H9 (cell line): ENCODE measurements around the gene FAM83C. TPM values are rescaled to one million over a fixed set of nuclear protein-coding genes. Genes with fewer than 3 reads are reported as not detected.

Experiments
- DNase-seq: peaks from one replicate; pipeline ENCODE4 v3.0.0-alpha.2; 2017
- H2AFZ ChIP-seq: one replicate; pipeline ENCODE4 v1.6.1; 2013; ENCODE audit warnings: mild to moderate bottlenecking, low read length, control low read depth, moderate library complexity
- H2AK5ac ChIP-seq: 2 replicates; pipeline ENCODE4 v1.6.1; 2013; ENCODE audit warnings: low read length, control low read depth, mixed read lengths; ENCODE audit not compliant: insufficient read length
- H2BK120ac ChIP-seq: one replicate; pipeline ENCODE4 v1.6.1; 2013; ENCODE audit warnings: low read depth, mild to moderate bottlenecking, low read length, control low read depth, inconsistent platforms; ENCODE audit not compliant: poor library complexity, severe bottlenecking
- H2BK12ac ChIP-seq: 2 replicates; pipeline ENCODE4 v1.6.1; 2013; ENCODE audit warnings: low read length, control low read depth, mixed read lengths, low read depth; ENCODE audit not compliant: insufficient read length
- H2BK15ac ChIP-seq: 2 replicates; pipeline ENCODE4 v1.6.1; 2013; ENCODE audit warnings: low read depth, low read length, control low read depth
- H2BK20ac ChIP-seq: one replicate; pipeline ENCODE4 v1.6.1; 2013; ENCODE audit warnings: low read depth, mild to moderate bottlenecking, low read length, control low read depth, inconsistent platforms; ENCODE audit not compliant: poor library complexity, severe bottlenecking
- H2BK5ac ChIP-seq: 2 replicates; pipeline ENCODE4 v1.6.1; 2013; ENCODE audit warnings: low read length, control low read depth, mixed read lengths; ENCODE audit not compliant: insufficient read length
- H3K14ac ChIP-seq: 2 replicates; pipeline ENCODE4 v1.6.1; 2013; ENCODE audit warnings: low read length, control low read depth; ENCODE audit not compliant: insufficient read depth
- H3K18ac ChIP-seq: 2 replicates; pipeline ENCODE4 v1.6.1; 2013; ENCODE audit warnings: low read depth, mild to moderate bottlenecking, mixed read lengths, low read length, control low read depth; ENCODE audit not compliant: insufficient read length
- H3K23ac ChIP-seq: 2 replicates; pipeline ENCODE4 v1.6.1; 2013; ENCODE audit warnings: low read length, control low read depth, mixed read lengths, low read depth; ENCODE audit not compliant: insufficient read length
- H3K23me2 ChIP-seq: 2 replicates; pipeline ENCODE4 v1.6.1; 2013; ENCODE audit warnings: low read depth, mild to moderate bottlenecking, mixed read lengths, low read length, control low read depth; ENCODE audit not compliant: insufficient read length, poor library complexity, severe bottlenecking
- H3K27ac ChIP-seq: 2 replicates; pipeline ENCODE4 v1.5.1; 2013; ENCODE audit warnings: low read length, control low read depth, mixed read lengths, low read depth; ENCODE audit not compliant: insufficient read length
- H3K27me3 ChIP-seq: 2 replicates; pipeline ENCODE4 v1.6.1; 2013; ENCODE audit warnings: low read length, control low read depth, inconsistent platforms; ENCODE audit not compliant: insufficient read depth
- H3K4ac ChIP-seq: 2 replicates; pipeline ENCODE4 v1.6.1; 2013; ENCODE audit warnings: low read depth, mild to moderate bottlenecking, control low read depth, inconsistent platforms, low read length, moderate library complexity
- H3K4me1 ChIP-seq: 2 replicates; pipeline ENCODE4 v1.6.1; 2013; ENCODE audit warnings: low read length, control low read depth, inconsistent platforms; ENCODE audit not compliant: insufficient read depth
- H3K4me2 ChIP-seq: 2 replicates; pipeline ENCODE4 v1.6.1; 2013; ENCODE audit warnings: low read length, control low read depth, mixed read lengths; ENCODE audit not compliant: insufficient read length, insufficient read depth
- H3K56ac ChIP-seq: 2 replicates; pipeline ENCODE4 v1.6.1; 2013; ENCODE audit warnings: low read depth, mild to moderate bottlenecking, mixed read lengths, low read length, control low read depth; ENCODE audit not compliant: insufficient read length
- H3K79me1 ChIP-seq: 2 replicates; pipeline ENCODE4 v1.6.1; 2013; ENCODE audit warnings: low read depth, mild to moderate bottlenecking, moderate library complexity, low read length, control low read depth, inconsistent platforms; ENCODE audit not compliant: insufficient read depth, poor library complexity, severe bottlenecking
- H3K79me2 ChIP-seq: 2 replicates; pipeline ENCODE4 v1.6.1; 2013; ENCODE audit warnings: low read length, control low read depth, inconsistent platforms; ENCODE audit not compliant: insufficient read depth
- H3K9ac ChIP-seq: 2 replicates; pipeline ENCODE4 v1.6.1; 2013; ENCODE audit warnings: low read length, control low read depth, mixed read lengths; ENCODE audit not compliant: insufficient read length; ENCODE audit errors: extremely low read depth
- H3K9me3 ChIP-seq: one replicate; pipeline ENCODE4 v1.6.1; 2013; ENCODE audit warnings: low read depth, low read length, inconsistent platforms; ENCODE audit not compliant: control insufficient read depth
- H3T11ph ChIP-seq: one replicate; pipeline ENCODE4 v1.6.1; 2013; ENCODE audit warnings: mild to moderate bottlenecking, low read length, control low read depth, inconsistent platforms
- H4K20me1 ChIP-seq: one replicate; pipeline ENCODE4 v1.6.1; 2013; ENCODE audit not compliant: control insufficient read depth, insufficient read length, insufficient read depth
- H4K5ac ChIP-seq: 2 replicates; pipeline ENCODE4 v1.6.1; 2013; ENCODE audit warnings: low read depth, mild to moderate bottlenecking, mixed read lengths, low read length, control low read depth; ENCODE audit not compliant: insufficient read length
- H4K8ac ChIP-seq: replicated peaks from 2 replicates; pipeline ENCODE4 v1.6.1; 2013; ENCODE audit warnings: low read length, control low read depth, mixed read lengths, low read depth; ENCODE audit not compliant: insufficient read length
- H4K91ac ChIP-seq: 2 replicates; pipeline ENCODE4 v1.6.1; 2013; ENCODE audit warnings: low read depth, mild to moderate bottlenecking, moderate library complexity, mixed read lengths, low read length, control low read depth; ENCODE audit not compliant: insufficient read length
- H3K27ac Mint-ChIP-seq, 3 experiments: 2 replicates in 2 of 3; 3 replicates in 1 of 3; pipeline ENCODE4 v1.8.0; 2020 to 2021; ENCODE audit warnings: mixed read lengths in 3 of 3, mild to moderate bottlenecking in 1 of 3, moderate library complexity in 1 of 3
- H3K27me3 Mint-ChIP-seq: 2 replicates; pipeline ENCODE4 v1.8.0; 2021; ENCODE audit warnings: low read depth, mild to moderate bottlenecking, moderate library complexity, mixed read lengths
- H3K36me3 Mint-ChIP-seq, 3 experiments: 2 replicates in 2 of 3; 3 replicates in 1 of 3; pipeline ENCODE4 v1.8.0; 2020 to 2021; ENCODE audit warnings: low read depth in 3 of 3, mixed read lengths in 3 of 3; ENCODE audit not compliant: insufficient read depth in 1 of 3
- H3K4me1 Mint-ChIP-seq, 2 experiments: 2 replicates each; pipeline ENCODE4 v1.8.0; 2020; ENCODE audit warnings: mixed read lengths in 2 of 2
- H3K4me3 Mint-ChIP-seq, 2 experiments: 2 replicates in 1 of 2; 3 replicates in 1 of 2; pipeline ENCODE4 v1.8.0; 2020 to 2021; ENCODE audit warnings: mild to moderate bottlenecking in 2 of 2, mixed read lengths in 2 of 2, moderate library complexity in 1 of 2
- H3K9me3 Mint-ChIP-seq, 2 experiments: 2 replicates in 1 of 2; 3 replicates in 1 of 2; pipeline ENCODE4 v1.8.0; 2020; ENCODE audit warnings: mild to moderate bottlenecking in 2 of 2, mixed read lengths in 2 of 2, moderate library complexity in 1 of 2
- CTCF ChIP-seq: fragments of 200-600 bp; sonication (generic); conservative IDR thresholded peaks from 3 replicates; pipeline ENCODE4 v1.8.0; 2021; ENCODE audit warnings: antibody characterized with exemption, mild to moderate bottlenecking
- WGBS: extraction: QIAGEN DNeasy Blood & Tissue Kit; methylation state at CpG from one replicate; pipeline ENCODE4 v1.1.7; 2013; ENCODE audit warnings: missing lambda C conversion rate, low lambda C conversion rate, mixed read lengths; ENCODE audit not compliant: insufficient read length; ENCODE audit errors: extremely low coverage; 5-methylcytosine and 5-hydroxymethylcytosine counted together
- total RNA-seq: library from RNA; stranded (reverse); gene quantifications from 2 replicates; pipeline ENCODE4 v1.2.1, GENCODE V29; 2021

FAM83C gene
- total RNA-seq, 1 experiment from 2014 or later = not detected

DNA sequence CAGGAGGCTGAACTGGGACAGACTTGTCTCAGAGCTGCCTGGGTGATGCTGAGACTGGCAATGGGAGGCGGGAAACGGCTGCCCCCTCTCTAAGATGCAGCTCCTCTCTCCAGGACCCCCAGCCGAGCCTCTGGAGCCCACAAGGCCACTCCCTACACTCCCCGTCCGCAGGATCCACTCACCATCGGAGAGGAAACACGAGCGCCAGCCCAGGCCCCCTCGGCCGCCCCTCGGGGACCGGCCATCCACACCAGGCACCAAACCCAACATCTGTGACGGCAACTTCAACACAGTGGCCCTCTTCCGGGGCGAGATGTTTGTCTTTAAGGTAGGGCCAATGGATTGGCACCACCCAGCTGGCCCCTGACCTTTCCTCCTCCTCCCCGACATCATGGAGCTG, 25.1 kb downstream of the FAM83C start:
- H2BK12ac ChIP-seq = no peak overlapping the region
- H2BK15ac ChIP-seq = no peak overlapping the region
- H4K91ac ChIP-seq = no peak overlapping the region
- no peak overlapping the region for H2AFZ ChIP-seq
- Mint-ChIP-seq H3K27me3 (no peaks in the 10 kb centered on the region; the same call in 1 of the 2 replicates), H3K4me3 (no peak overlapping the region), H3K4me1 (peaks cover 44 to 47% of the 10 kb centered on the region in 2 experiments), H3K9me3 (no peaks in the 10 kb centered on the region; a peak in 1 of 5 replicates), H3K27ac (peak overlapping the region in 2 of 3 experiments; percentile 27 to 31; a peak in 2 of 7 replicates), H3K36me3 (peaks cover 0 to 57% (median 40%) of the 10 kb centered on the region in 3 experiments; a peak in 5 of 7 replicates)
- H3K9ac ChIP-seq = no peak overlapping the region
- H3K4ac ChIP-seq = no peak overlapping the region
- H4K20me1 ChIP-seq = no peaks in the 10 kb centered on the region
- H3K79me1 ChIP-seq = no peaks in the 10 kb centered on the region
- DNase-seq = no peak
- no peak overlapping the region for H3K14ac ChIP-seq
- H3K23ac ChIP-seq = no peak overlapping the region
- no peak overlapping the region for H3K27ac ChIP-seq
- H3T11ph ChIP-seq = no peak overlapping the region
- TF ChIP-seq CTCF = no peak
- H3K56ac ChIP-seq = no peak overlapping the region
- no peaks in the 10 kb centered on the region for H3K23me2 ChIP-seq
- H3K79me2 ChIP-seq = no peaks in the 10 kb centered on the region
- no peak overlapping the region for H2BK20ac ChIP-seq
- H3K18ac ChIP-seq = no peak overlapping the region
- no peaks in the 10 kb centered on the region for H3K27me3 ChIP-seq
- peaks cover 8% of the 10 kb centered on the region; the same call in 1 of the 2 replicates for H3K4me1 ChIP-seq
- no peak overlapping the region for H2BK5ac ChIP-seq
- WGBS = no CpG with 5 or more reads among the region's 16 CpGs
- H2BK120ac ChIP-seq = no peak overlapping the region
- H4K8ac ChIP-seq = no peak overlapping the region
- no peak overlapping the region for H3K4me2 ChIP-seq
- no peak overlapping the region for H2AK5ac ChIP-seq
- H4K5ac ChIP-seq = no peak overlapping the region
- H3K9me3 ChIP-seq = no peaks in the 10 kb centered on the region
